SJCRH30 (cell line): Measurements from ENCODE around the gene PYROXD2. TPM values are rescaled to one million over a fixed set of nuclear protein-coding genes. Genes with fewer than 3 reads are reported as not detected.
A peak's percentile ranks its signal among the peaks of the same experiment; 100 is the strongest.

Experiments
- DNase-seq, 2 experiments: peaks; one replicate each; pipeline ENCODE4 v3.0.0-alpha.2; 2015 to 2020
- H3K27ac ChIP-seq: fragments of 250-450 bp; sonication (Bioruptor Pico); 2 replicates; pipeline ENCODE4 v1.5.1; 2020; ENCODE audit warnings: mild to moderate bottlenecking, moderate library complexity
- H3K27me3 ChIP-seq: fragments of 250-450 bp; sonication (Bioruptor Pico); 2 replicates; pipeline ENCODE4 v1.5.1; 2020; ENCODE audit warnings: mild to moderate bottlenecking, moderate library complexity
- H3K36me3 ChIP-seq: fragments of 250-450 bp; sonication (Bioruptor Pico); 2 replicates; pipeline ENCODE4 v1.5.1; 2020; ENCODE audit warnings: mild to moderate bottlenecking, moderate library complexity
- H3K4me1 ChIP-seq: fragments of 250-450 bp; sonication (Bioruptor Pico); 2 replicates; pipeline ENCODE4 v1.5.1; 2020; ENCODE audit warnings: mild to moderate bottlenecking, moderate library complexity
- H3K4me3 ChIP-seq: fragments of 250-450 bp; sonication (Bioruptor Pico); 2 replicates; pipeline ENCODE4 v1.5.1; 2020; ENCODE audit warnings: mild to moderate bottlenecking, moderate library complexity
- H3K9me3 ChIP-seq: fragments of 250-450 bp; sonication (Bioruptor Pico); replicated peaks from 2 replicates; pipeline ENCODE4 v1.5.1; 2020; ENCODE audit warnings: mild to moderate bottlenecking, moderate library complexity
- total RNA-seq: library from RNA; depleted of rRNA; stranded (reverse); fragments of >200 nt; shearing (Covaris generic); gene quantifications from 2 replicates; pipeline ENCODE4 v1.2.3, GENCODE V29; 2014

PYROXD2 gene
- total RNA-seq, 1 experiment from 2014 or later = 0.59 TPM

DNA sequence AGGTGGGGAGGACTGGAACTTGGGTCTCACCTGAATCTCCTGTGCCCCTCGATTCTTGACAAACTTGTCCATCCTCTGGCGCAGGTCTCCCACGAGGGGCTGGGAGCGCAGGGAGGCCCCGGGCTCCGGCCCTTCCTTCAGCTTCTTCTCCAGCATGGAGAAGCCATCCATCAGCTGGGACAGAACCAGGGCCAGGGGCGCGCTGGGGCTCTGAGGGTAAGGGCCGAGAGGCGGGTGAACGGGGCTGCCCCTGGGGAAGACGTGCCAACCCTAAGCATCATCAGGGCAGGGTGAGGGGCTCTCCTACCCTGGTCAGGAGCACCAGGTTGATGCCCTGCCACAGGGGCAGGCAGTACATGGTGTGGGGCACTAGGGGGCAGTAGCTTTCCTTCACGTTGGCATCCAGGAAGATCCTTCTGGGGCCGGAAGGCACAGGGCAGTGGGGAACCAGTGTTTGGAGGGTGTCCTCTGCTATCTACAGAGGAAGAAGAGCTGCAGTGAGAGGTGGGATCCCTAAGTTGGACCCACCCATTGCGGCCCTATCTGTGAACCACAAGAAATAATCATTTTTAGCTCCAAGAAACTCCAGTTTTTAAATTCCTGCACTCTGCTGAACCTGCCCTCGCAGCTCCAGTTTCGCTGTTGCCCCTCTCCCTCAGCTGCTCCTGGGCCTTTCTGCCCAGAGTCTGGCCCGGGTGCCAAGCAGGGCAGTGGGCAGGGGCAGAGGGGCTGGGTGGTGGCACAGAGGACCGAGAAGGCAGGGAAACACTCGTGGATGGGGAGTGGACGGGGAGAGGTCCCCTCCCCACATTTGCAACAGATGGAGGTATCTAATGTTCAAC lies 10.8 kb upstream of the PYROXD2 start:
- H3K4me1 ChIP-seq = no peaks in the 10 kb centered on the region
- DNase-seq = peak; percentile 58 to 76
- no peaks in the 10 kb centered on the region for H3K9me3 ChIP-seq
- H3K27ac ChIP-seq = no peak overlapping the region
- no peaks in the 10 kb centered on the region; the same call in 1 of the 2 replicates for H3K27me3 ChIP-seq
- H3K4me3 ChIP-seq = no peak overlapping the region
- no peaks in the 10 kb centered on the region for H3K36me3 ChIP-seq

DNA sequence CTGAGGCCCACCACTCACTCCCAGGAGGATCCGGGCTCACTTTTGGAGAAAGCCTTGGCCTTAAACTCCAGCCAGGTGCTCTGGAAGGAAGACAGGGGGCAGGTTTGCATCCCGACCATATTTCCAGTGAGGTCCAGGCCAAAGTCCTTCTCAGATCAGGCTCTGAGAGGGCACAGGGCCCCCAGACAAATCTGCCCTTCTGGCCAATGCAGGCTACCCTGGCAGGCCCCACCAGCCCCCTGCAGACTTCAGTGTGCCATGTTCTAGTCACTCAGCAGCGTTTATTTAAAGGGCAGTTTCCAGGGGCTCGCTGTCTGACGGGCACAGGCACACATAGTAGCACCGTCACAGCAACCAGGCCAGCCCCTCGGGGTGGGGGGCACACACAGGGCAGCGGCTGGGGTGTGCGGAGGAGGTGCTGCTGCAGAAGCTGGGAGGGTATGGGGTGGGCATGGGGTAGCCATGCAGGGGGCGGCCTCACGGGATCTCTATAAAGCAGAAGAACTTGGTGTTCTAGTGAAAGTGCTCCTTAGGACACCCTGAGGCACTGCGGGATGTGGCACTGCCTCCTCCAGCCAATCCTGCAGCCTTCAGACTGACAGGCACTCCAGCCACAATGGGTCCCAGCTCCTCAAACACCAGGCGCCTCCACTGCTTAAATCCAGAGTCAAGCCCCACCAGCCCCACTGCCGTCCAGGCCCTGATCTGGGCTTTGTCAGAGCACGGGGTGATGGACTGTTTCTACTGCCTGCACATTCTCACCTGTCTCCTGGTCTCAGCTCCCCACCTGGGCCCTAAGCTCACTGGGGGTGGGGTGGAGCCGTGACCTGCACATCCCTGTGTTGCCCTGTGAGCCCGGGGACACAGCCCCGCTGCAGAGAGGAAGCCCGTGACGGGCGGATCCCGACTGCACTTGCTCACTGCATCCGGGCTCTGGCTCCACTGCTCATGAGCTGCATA lies 9.6 kb upstream of the PYROXD2 start:
- Histone ChIP-seq H3K27me3 (no peaks in the 10 kb centered on the region; the same call in 1 of the 2 replicates), H3K9me3 (no peaks in the 10 kb centered on the region), H3K4me3 (no peak overlapping the region), H3K4me1 (no peaks in the 10 kb centered on the region), H3K27ac (no peak overlapping the region), H3K36me3 (no peaks in the 10 kb centered on the region)
- no peak for DNase-seq

DNA sequence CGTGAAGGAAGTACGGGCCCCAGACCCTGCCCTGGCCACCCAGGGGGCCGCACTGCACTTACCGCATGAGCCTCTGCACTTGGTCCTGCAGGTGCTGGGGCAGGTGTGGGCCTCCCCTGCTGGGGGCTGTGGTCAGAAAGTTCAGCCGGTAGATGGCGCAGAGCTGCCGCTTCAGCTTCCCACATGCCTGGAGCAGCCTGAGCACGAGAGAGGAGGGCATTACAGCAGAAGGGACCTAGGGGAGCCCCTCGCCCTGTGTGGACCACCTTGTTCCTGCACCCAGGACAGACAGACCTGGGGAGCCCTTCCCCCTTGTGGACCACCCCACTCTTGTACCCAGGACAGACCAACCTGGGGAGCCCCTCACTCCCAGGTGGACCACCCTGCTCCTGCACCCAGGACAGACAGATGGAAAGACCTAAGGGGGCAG lies 8.7 kb upstream of the PYROXD2 start:
- no peaks in the 10 kb centered on the region; the same call in 1 of the 2 replicates for H3K27me3 ChIP-seq
- peak in 1 of 2 experiments; percentile 38 for DNase-seq
- no peaks in the 10 kb centered on the region for H3K4me1 ChIP-seq
- H3K27ac ChIP-seq = no peak overlapping the region
- no peaks in the 10 kb centered on the region for H3K36me3 ChIP-seq
- H3K4me3 ChIP-seq = no peak overlapping the region
- no peaks in the 10 kb centered on the region for H3K9me3 ChIP-seq

DNA sequence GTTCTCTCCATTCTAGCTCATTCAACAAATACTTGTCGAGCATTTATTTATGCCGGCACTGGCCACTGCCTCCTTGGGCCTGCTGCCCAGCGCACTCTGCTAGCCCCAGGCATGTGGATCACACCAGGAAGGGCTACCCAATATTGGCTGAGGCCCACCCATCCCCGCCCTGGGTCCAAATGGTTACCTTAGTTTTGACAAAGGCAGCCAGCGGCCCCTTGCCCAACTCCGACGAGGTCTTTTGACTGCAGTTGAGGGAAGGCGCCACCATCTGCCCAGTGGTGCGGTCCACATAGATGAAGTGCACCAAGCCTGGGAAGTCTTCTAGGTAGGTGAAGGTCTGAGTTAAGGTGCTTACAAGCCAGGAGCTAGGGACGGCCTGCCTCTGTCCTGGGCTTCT lies 7.2 kb upstream of the PYROXD2 start:
- no peak for DNase-seq
- no peaks in the 10 kb centered on the region for H3K9me3 ChIP-seq

DNA sequence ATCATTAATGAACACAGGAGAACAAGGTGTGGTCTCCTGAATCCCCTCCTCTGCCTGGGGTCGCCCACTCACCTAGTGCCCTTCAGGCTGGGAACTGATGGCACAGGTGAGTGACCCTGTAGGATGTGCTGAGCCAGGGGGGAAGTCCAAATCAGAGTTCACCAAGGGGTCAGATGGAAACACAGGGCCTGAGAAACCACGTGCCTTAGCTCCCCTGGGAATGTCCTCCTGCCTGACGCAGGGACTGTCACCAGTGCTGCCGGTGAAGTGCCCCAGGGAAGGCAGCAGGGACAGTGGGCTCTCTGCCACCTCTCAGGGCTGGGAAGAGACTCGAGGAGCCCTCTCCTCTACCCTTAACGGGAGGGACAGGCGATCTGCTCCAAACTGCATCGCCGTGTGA lies 5.8 kb upstream of the PYROXD2 start:
- H3K36me3 ChIP-seq = no peaks in the 10 kb centered on the region
- no peak overlapping the region for H3K4me3 ChIP-seq
- no peak overlapping the region for H3K27ac ChIP-seq
- no peaks in the 10 kb centered on the region for H3K27me3 ChIP-seq
- no peak for DNase-seq
- no peaks in the 10 kb centered on the region for H3K9me3 ChIP-seq
- no peaks in the 10 kb centered on the region; the same call in 1 of the 2 replicates for H3K4me1 ChIP-seq

More for the DNA sequence above, 7.2 kb upstream of the PYROXD2 start:
- no peak overlapping the region for H3K27ac ChIP-seq
- H3K36me3 ChIP-seq = no peaks in the 10 kb centered on the region
- H3K4me3 ChIP-seq = no peak overlapping the region
- no peaks in the 10 kb centered on the region for H3K4me1 ChIP-seq
- no peaks in the 10 kb centered on the region for H3K27me3 ChIP-seq

DNA sequence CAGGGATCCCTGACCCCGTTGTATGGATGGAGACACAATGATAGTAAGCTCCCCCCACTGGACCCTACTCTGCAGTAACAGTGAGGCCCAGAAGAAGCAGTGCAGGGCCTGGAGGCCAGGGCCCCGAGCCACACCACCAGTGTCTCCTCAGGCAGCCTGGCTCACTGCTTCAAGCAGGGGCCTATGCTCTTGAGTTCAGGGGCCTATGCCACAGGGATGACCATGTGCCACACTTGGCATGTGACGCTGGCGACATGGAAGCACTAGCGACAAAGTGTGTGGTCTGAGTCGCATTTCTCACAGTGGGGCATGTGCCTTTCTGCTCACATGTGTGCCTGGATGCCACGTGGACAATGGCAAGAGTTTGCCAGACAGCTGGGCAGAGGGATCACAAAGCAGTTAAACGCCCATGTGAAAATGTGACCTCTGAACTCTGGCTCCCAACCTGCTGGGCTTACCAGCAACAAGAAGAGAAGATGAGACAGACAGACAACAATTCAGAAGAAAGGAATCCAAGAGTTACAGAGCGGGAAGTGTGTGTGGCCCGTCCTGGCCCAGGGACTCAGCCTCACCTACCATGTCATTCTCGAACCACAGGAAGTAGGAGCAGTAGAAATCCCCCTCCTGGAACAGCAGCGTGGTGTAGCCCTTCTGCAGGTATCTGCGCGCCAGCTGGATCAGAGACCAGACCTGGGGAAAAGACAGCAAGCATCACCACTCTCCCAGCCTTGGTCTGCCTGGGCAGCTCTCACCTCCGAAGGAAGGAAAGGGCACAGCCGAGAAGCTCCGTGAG lies 4.7 kb upstream of the PYROXD2 start:
- Histone ChIP-seq H3K36me3 (no peaks in the 10 kb centered on the region), H3K4me3 (no peak overlapping the region), H3K27me3 (no peaks in the 10 kb centered on the region), H3K4me1 (no peaks in the 10 kb centered on the region; the same call in 1 of the 2 replicates), H3K9me3 (no peaks in the 10 kb centered on the region), H3K27ac (no peak overlapping the region)
- no peak for DNase-seq

DNA sequence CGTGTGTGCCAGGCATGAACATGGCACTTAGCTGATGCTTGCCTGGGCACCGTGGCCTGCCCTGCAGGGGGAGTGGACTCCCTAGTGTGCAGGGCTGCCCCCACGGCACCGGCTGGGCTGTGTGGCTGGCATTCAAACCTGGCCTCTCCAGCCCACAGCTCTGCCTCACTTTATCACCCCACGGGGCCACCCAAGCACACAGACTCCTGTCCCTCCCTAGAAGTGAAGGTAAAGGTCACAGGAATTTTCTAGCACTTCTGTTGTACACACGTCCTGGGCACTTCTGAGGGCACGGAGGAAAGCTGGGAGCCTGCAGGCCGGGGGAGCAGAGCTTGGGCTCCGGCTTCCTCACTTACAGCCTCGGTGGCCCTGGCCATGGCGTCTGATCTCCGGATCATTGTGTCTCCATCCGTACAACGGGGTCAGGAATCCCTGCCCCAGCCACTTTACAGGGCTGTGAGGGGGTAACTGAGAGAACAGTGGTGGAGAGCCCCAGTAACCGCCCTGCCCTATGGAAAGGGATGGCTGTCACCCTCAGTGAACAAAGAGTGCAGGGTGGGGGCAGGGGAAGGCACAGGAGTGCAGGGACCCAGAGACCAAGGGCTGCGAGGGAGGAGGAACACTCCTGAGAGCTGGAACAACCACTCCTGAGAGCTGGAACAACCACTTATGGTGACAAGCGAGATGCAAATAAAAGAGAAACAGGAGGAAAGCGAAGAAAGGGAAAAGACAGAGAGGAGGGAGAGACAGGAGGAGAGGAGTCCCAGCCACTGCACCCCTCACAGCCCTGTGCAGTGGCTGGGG lies 3.9 kb upstream of the PYROXD2 start:
- Histone ChIP-seq H3K4me3 (no peak overlapping the region), H3K4me1 (no peaks in the 10 kb centered on the region; the same call in 1 of the 2 replicates), H3K9me3 (no peaks in the 10 kb centered on the region; the same call in 1 of the 2 replicates), H3K27ac (no peak overlapping the region), H3K36me3 (no peaks in the 10 kb centered on the region), H3K27me3 (no peaks in the 10 kb centered on the region)
- DNase-seq = no peak

DNA sequence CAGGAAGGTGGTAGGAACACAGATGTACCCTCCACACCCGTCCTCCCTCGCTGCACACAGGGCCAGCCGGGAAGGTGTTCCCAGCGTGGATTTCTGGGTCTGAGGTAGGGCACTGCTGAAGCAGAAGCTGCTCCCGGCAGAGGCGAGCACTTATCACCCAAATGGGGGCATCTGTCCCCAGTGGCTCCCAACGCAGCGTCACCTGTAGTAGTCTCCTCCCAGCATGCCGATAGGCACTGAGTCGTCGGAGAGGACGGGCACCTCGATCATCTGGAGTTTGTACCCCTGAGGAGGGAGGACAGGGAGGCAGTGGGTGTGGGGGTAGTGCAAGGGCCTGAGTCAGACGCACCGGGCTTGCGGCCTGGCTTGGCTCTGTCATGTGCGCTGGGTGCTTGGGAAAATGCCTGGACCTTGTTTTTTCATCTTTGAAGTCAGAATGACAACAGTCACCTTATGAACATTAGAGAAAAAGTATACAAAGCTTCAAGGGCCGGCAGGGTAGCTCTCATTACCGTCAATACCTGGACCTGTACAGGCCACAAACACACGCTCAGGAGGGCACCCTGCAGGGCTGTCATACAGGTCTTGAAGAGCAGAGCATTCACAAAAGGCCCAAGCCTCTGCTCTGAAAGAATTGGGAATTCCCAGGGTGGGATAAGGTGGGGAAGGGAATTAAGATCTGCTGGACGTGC lies 3.1 kb upstream of the PYROXD2 start:
- Histone ChIP-seq H3K27me3 (no peaks in the 10 kb centered on the region), H3K4me3 (no peak overlapping the region), H3K9me3 (no peaks in the 10 kb centered on the region; the same call in 1 of the 2 replicates), H3K4me1 (no peaks in the 10 kb centered on the region; the same call in 1 of the 2 replicates), H3K36me3 (no peaks in the 10 kb centered on the region), H3K27ac (no peak overlapping the region)
- no peak for DNase-seq

DNA sequence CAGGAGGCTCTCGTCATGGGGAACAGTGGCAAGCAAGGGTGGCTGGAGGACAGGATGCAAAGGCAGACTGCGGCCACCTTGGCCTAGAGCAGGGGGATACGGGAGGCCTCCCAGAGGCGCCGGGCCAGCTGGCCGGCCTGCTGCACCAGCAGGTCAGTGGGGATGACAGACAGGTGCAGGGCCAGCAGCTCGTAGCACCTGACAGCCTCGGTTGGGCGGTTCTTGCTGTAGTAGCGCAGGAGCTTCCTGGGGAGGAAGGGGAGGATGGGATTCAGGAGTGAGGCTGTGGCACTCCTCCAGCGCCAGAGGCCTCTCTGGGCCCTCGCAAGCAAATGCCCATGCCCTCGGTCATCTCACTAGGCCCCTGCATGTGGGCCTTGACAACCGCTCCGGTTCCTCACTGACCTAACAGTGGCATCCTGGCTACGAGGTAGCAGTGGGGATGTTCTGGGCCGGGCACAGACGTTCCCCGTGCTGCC lies 2.5 kb upstream of the PYROXD2 start:
- H3K27ac ChIP-seq = no peak overlapping the region
- no peaks in the 10 kb centered on the region; the same call in 1 of the 2 replicates for H3K9me3 ChIP-seq
- DNase-seq = no peak
- no peaks in the 10 kb centered on the region for H3K36me3 ChIP-seq
- H3K27me3 ChIP-seq = no peaks in the 10 kb centered on the region
- H3K4me3 ChIP-seq = no peak overlapping the region
- no peaks in the 10 kb centered on the region; the same call in 1 of the 2 replicates for H3K4me1 ChIP-seq

DNA sequence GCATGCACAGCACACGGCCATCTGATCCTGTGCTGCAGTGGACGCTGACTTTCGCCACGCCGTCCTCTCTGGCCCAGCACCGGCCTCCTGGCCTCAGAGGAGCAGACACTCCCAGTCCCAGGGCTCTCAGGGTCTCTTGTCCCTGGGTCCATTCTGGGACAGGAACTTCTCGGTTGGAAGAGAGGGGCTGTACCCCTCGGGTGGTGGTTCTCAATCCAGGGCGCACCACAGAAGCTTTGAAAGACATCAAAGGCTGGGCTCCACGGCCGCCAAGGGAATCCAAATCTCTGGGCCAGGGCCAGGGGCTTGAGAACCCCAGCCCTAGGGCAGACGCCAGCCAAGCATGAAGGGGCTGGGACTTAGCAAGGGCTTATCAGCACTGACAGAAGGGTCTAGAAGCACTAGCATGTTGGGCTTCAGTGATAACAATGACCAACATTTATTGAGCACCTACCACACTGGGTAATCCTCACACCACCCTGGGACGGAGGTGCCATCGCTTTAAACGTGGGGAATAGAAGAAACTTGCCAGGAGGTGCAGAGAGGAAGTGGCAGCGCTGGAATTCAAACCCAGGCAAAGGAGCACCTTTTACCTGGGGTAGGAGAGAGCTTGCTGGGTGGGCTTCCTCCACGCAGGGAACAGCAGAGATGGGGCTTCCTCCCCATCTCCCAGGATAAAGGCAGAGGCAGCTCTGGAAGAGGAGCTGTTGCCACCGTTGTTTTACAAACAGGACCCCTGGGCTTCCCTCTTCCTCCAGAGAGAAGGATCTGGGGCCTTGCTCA lies 1.8 kb upstream of the PYROXD2 start:
- Histone ChIP-seq H3K27ac (no peak overlapping the region), H3K4me3 (no peak overlapping the region), H3K9me3 (no peaks in the 10 kb centered on the region; the same call in 1 of the 2 replicates), H3K4me1 (no peaks in the 10 kb centered on the region; the same call in 1 of the 2 replicates), H3K36me3 (no peaks in the 10 kb centered on the region), H3K27me3 (no peaks in the 10 kb centered on the region)
- no peak for DNase-seq

DNA sequence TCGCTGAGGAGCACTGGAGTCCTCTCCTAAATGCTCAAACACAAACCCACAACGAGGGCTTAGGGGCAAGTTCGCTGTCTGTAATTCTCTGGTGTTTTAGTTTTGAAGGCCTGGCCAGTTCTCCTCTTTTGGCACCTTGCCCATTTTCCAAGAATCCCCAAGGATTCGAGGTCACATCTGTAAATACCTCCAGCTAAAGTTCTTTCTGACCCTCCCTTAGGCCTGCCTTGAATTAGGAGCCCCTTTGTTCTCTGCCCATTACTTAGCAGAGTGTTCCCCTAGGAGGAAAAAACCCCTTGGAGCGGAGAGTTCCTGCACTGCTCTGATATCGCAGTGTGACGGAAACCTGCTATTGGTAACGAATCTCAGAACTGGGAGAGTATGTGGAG lies 743 bp upstream of the PYROXD2 start:
- Histone ChIP-seq H3K4me3 (no peak overlapping the region), H3K27ac (no peak overlapping the region), H3K4me1 (no peaks in the 10 kb centered on the region; the same call in 1 of the 2 replicates), H3K9me3 (no peaks in the 10 kb centered on the region; the same call in 1 of the 2 replicates), H3K27me3 (no peaks in the 10 kb centered on the region), H3K36me3 (no peaks in the 10 kb centered on the region)
- DNase-seq = peak in 1 of 2 experiments; percentile 49

DNA sequence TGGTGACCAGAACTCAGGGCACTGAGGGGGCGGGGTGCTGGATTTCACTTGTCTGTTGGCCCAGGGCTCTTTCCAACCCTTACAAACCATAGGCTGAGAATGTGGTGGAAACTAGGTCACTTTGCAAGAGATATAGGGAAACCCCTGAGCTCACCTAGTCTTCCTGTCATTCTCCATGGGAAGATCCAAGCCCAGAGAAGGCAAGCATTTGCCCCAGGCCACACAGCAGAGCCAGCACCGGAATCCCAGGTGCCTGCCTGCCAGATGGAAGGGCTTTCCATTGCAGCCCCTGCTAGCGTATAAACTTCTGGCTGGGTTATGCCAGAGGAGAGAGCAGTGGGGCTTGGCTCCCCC lies 427 bp downstream of the PYROXD2 start:
- Histone ChIP-seq H3K36me3 (no peaks in the 10 kb centered on the region), H3K27me3 (no peaks in the 10 kb centered on the region), H3K4me3 (peak overlapping the region; percentile 57), H3K4me1 (no peaks in the 10 kb centered on the region; the same call in 1 of the 2 replicates), H3K27ac (peak overlapping the region; percentile 34; the same call in 1 of the 2 replicates), H3K9me3 (no peaks in the 10 kb centered on the region; the same call in 1 of the 2 replicates)
- DNase-seq = no peak
